Hypothalamus (tissue), 51 donors: ENCODE measurements around the gene PSME2.
A peak's percentile ranks its signal among the peaks of the same experiment; 100 is the strongest.

Experiments used
- DNase-seq, 51 donors: peaks; one replicate each; lab custom pipeline; 2025; lab: John Stamatoyannopoulos, UW

PSME2 gene

GRCh38 chr14:24146453-24146977 is at the start of gene PSME2:
PSME2 (minus strand) TSS chr14:24146610; CDS start chr14:24146581, 29 bp downstream.
- DNase-seq, result peak in 49 of 51 donors; percentile 58 to 94 (median 84)

GRCh38 chr14:24195186-24196070 is 49.0 kb upstream of the PSME2 start, which contains the start of gene TM9SF1:
TM9SF1 (minus strand) TSS chr14:24195441; CDS start chr14:24195019, 422 bp downstream.
- peak; percentile 29 to 89 (median 75) for DNase-seq

GRCh38 chr14:24194873-24195185 is 48.4 kb upstream of the PSME2 start:
- DNase-seq, result no peak

- DNase-seq, result peak in 1 of 51 donors; percentile 29
Observed at GRCh38 chr14:24194186-24194872, 47.9 kb upstream of the PSME2 start.

GRCh38 chr14:24192933-24193332 is 46.5 kb upstream of the PSME2 start:
- DNase-seq, result no peak

GRCh38 chr14:24190416-24190815 is 44.0 kb upstream of the PSME2 start:
- no peak for DNase-seq

GRCh38 chr14:24189460-24189859 is 43.0 kb upstream of the PSME2 start:
- DNase-seq, result no peak

GRCh38 chr14:24189059-24189375 is 42.6 kb upstream of the PSME2 start:
- DNase-seq, result no peak

GRCh38 chr14:24188251-24189058 is 42.0 kb upstream of the PSME2 start, which contains the start of gene IPO4:
IPO4 (minus strand) TSS chr14:24188816; CDS start chr14:24188787, 29 bp downstream.
- DNase-seq, result peak; percentile 48 to 97 (median 92)

GRCh38 chr14:24187539-24187915 is 41.1 kb upstream of the PSME2 start:
- no peak for DNase-seq

- no peak for DNase-seq
Observed at GRCh38 chr14:24186831-24187538, 40.6 kb upstream of the PSME2 start.

- DNase-seq, result no peak
Observed at GRCh38 chr14:24185741-24186140, 39.3 kb upstream of the PSME2 start.

GRCh38 chr14:24185026-24185425 is 38.6 kb upstream of the PSME2 start:
- no peak for DNase-seq

GRCh38 chr14:24184104-24184970 is 37.9 kb upstream of the PSME2 start:
- DNase-seq, result no peak

GRCh38 chr14:24183014-24183481 is 36.6 kb upstream of the PSME2 start:
- DNase-seq, result no peak

- DNase-seq, result no peak
Observed at GRCh38 chr14:24182110-24182882, 35.9 kb upstream of the PSME2 start.

- no peak for DNase-seq
Observed at GRCh38 chr14:24181371-24182077, 35.1 kb upstream of the PSME2 start.
